ENCODE data around the gene ANKDD1A. TPM values are rescaled to one million over a fixed set of nuclear protein-coding genes. Genes with fewer than 3 reads are reported as not detected.

Gene ANKDD1A
- total RNA-seq, 1 donor from 2014 or later: 1.9 TPM

DNA sequence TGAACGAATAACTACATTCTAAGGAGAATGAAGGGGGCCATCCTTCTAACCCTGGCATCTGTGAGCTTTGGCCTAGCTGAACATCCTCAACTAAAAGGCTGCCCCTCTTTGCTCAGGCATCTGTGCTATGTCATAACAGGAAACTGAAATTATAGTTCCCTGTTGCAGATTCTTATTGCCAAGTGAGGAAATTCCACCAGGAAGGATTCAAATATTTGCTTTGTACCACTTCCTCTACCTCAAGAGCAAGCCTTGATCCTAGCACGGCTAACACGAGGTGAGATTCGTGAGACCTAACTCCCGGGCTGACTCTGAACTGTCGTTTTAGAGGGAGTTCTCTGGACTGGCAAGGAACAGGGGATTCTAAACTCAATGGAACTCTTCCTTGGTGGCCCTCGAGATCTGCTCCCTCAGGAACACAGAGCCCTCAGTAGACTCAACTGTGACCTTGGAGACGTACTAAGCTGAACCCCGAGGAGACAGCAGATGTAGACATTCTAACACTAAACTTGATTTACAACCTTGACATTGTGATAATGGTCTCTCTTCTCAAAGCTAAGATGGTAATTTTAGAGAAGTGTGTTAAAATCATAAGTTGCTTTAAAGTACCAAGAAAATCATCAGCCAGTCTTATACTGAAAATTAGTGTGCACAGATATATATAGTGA is 73.8 kb downstream of the ANKDD1A start:
- Histone ChIP-seq H3K36me3 (ENCODE audit: control insufficient read depth, insufficient read depth, low read length) (peaks cover 1% of the 10 kb centered on the region), H3K4me3 (ENCODE audit: low read depth, low read length) (no peak overlapping the region), H3K27me3 (ENCODE audit: control insufficient read depth, insufficient read depth, low read length) (no peaks in the 10 kb centered on the region)
- no peak for TF ChIP-seq CTCF (IDR thresholded peaks at IDR 0.05; ENCODE audit: insufficient read depth, low read length, poor library complexity, severe bottlenecking)
- DNase-seq (ENCODE audit: low read depth): no peak

DNA sequence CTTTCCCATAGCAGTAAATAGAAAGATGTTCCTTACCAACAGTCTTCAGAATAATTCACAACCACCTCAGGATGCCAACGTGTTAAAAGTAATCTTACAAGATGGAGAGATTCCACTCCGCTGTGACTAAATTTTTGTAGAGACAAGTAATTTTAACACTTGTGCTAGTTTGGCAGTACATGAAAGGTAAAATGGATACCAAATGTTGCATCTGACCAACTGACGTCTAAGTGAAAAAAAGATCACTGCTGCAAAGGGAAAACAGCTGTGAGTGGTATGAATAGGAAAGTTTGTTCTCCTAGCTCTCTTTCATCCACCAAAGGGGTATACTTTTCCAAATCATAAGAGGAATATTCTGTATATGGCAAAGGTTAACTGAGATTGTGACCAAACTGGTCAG is 75.4 kb downstream of the ANKDD1A start:
- DNase-seq (ENCODE audit: low read depth): no peak
- no peak for TF ChIP-seq CTCF (IDR thresholded peaks at IDR 0.05; ENCODE audit: insufficient read depth, low read length, poor library complexity, severe bottlenecking)
- H3K36me3 ChIP-seq (ENCODE audit: control insufficient read depth, insufficient read depth, low read length): peaks cover 1% of the 10 kb centered on the region

GRCh38 chr15:64989416-64990167 is 77.9 kb downstream of the ANKDD1A start, which contains the start of gene SPG21:
SPG21 (minus strand) TSS chr15:64989914; CDS start chr15:64983569, 6,345 bp downstream.
- H3K4me3 ChIP-seq (ENCODE audit: low read depth, low read length): peak within 1 kb of the TSS; percentile 91
- DNase-seq (ENCODE audit: low read depth): peak; percentile 47
- H3K27me3 ChIP-seq (ENCODE audit: control insufficient read depth, insufficient read depth, low read length): no peaks in the 10 kb centered on the region
- H3K36me3 ChIP-seq (ENCODE audit: control insufficient read depth, insufficient read depth, low read length): peaks cover 1% of the 10 kb centered on the region
- TF ChIP-seq CTCF (IDR thresholded peaks at IDR 0.05; ENCODE audit: insufficient read depth, low read length, poor library complexity, severe bottlenecking): no peak

More for the DNA sequence above, 75.4 kb downstream of the ANKDD1A start:
- H3K4me3 ChIP-seq (ENCODE audit: low read depth, low read length): no peak overlapping the region
- no peaks in the 10 kb centered on the region for H3K27me3 ChIP-seq (ENCODE audit: control insufficient read depth, insufficient read depth, low read length)

DNA sequence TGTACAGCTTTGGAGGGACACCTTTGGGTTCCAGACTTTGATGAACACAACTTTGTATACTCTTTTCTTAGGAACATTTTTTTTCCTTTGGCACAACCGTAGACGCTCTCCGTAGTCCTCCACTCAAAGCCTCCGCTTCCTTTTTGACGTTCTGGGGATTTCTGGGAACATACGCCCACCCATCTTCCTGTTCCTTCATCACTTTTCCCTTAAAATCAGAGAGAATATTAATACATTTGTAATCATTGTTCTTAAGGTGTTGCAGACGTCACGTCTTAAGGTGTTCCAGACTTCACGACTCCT is 78.4 kb downstream of the ANKDD1A start:
- no peak for DNase-seq (ENCODE audit: low read depth)
- Histone ChIP-seq H3K4me3 (ENCODE audit: low read depth, low read length) (peak overlapping the region; percentile 91), H3K27me3 (ENCODE audit: control insufficient read depth, insufficient read depth, low read length) (no peaks in the 10 kb centered on the region), H3K36me3 (ENCODE audit: control insufficient read depth, insufficient read depth, low read length) (peaks cover 1% of the 10 kb centered on the region)
- TF ChIP-seq CTCF (IDR thresholded peaks at IDR 0.05; ENCODE audit: insufficient read depth, low read length, poor library complexity, severe bottlenecking): no peak

DNA sequence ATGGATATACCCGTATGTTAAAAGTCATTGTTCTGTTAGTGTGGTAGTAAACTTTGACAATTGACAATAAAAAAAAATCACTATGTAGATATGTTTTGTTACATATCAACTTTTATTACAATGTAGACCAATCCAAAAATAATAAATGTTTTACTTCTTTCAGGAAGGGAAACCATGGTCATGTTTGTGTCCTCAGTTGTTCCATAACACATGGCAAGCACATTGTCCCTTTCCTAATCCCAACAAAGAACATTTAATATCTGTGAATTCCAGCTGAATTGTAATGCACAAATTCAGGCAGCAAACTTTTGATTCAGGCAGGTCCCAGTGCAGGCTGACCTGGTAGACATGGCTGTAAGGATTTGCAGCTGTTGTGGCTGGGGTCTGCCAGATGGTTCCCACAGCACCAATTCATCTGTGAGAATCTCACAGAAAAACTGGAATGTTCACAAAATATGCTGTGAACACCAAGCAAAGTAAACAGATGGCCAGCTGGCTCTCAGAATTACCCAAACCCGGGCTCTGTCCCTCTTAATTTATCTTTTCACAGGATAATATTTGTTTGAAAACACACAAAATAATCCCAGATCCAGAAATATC is 79.9 kb downstream of the ANKDD1A start:
- DNase-seq (ENCODE audit: low read depth): no peak
- H3K4me3 ChIP-seq (ENCODE audit: low read depth, low read length): no peak overlapping the region
- no peak for TF ChIP-seq CTCF (IDR thresholded peaks at IDR 0.05; ENCODE audit: insufficient read depth, low read length, poor library complexity, severe bottlenecking)

More for the DNA sequence above, 79.9 kb downstream of the ANKDD1A start:
- Histone ChIP-seq H3K27me3 (ENCODE audit: control insufficient read depth, insufficient read depth, low read length) (no peaks in the 10 kb centered on the region), H3K36me3 (ENCODE audit: control insufficient read depth, insufficient read depth, low read length) (no peaks in the 10 kb centered on the region)
